GM12878 (cell line): ENCODE results near the gene LSM11. TPM values are rescaled to one million over a fixed set of nuclear protein-coding genes. Genes with fewer than 3 reads are reported as not detected.

Source experiments
- ATAC-seq: fragments of 200-7000 bp; cut with Tn5 transposase; 3 replicates; pipeline ENCODE4 v1.9.1; 2020; ENCODE audit warnings: mild to moderate bottlenecking, moderate library complexity
- BruUV-seq: library from RNA; stranded (reverse); fragments of 400-500 nt; replicated peaks from 2 replicates; lab custom pipeline; 2021; lab: Mats Ljungman, UMichigan
- CTCF ChIA-PET: fragments of 300-600 bp; sonication (Branson Sonifier 250); formaldehyde crosslinking; extraction: SDS; loops from one replicate; lab custom pipeline; 2021; ENCODE audit warnings: inconsistent platforms; lab: Yijun Ruan, JAX
- POLR2A ChIA-PET: fragments of 350-600 bp; formaldehyde crosslinking; extraction: SDS; loops from one replicate; lab custom pipeline; 2021; ENCODE audit warnings: inconsistent platforms; lab: Charles Lee
- RAD21 ChIA-PET: fragments of 300-600 bp; sonication (Branson Sonifier 250); formaldehyde crosslinking; loops from one replicate; lab custom pipeline; 2023; ENCODE audit warnings: antibody characterized with exemption; ENCODE audit not compliant: unreplicated experiment; lab: Charles Lee
- SMC1A ChIA-PET: fragments of 300-600 bp; sonication (Branson Sonifier 250); formaldehyde crosslinking; loops from one replicate; lab custom pipeline; 2023; ENCODE audit not compliant: unreplicated experiment, uncharacterized antibody; lab: Charles Lee
- DNase-seq: peaks from one replicate; pipeline ENCODE4 v3.0.0-alpha.2; 2011; ENCODE audit warnings: low read depth, low spot score
- FAIRE-seq: peaks from 3 replicates; lab custom pipeline; 2011; peaks lifted over from hg19 to GRCh38; lab: Jason Lieb, UNC
- H2AFZ ChIP-seq: 2 replicates; pipeline ENCODE4 v1.6.0; 2011; ENCODE audit warnings: low read depth, low read length, control low read depth; ENCODE audit not compliant: control insufficient read depth
- H3K27ac ChIP-seq: 2 replicates; pipeline ENCODE4 v1.5.1; 2011; ENCODE audit warnings: control low read depth; ENCODE audit not compliant: control insufficient read depth, insufficient read depth
- H3K27me3 ChIP-seq, 2 experiments: replicated peaks in 1 of 2; 2 replicates each; pipeline versions ENCODE4 v1.6.0 to v1.6.1; 2011; ENCODE audit warnings: low read length in 1 of 2; ENCODE audit not compliant: control insufficient read depth in 2 of 2, insufficient read depth in 2 of 2
- H3K36me3 ChIP-seq, 2 experiments: 2 replicates each; pipeline ENCODE4 v1.5.1; 2011; ENCODE audit warnings: low read length in 1 of 2; ENCODE audit not compliant: control insufficient read depth in 2 of 2, insufficient read depth in 2 of 2
- H3K4me1 ChIP-seq: 2 replicates; pipeline ENCODE4 v1.6.1; 2011; ENCODE audit warnings: mild to moderate bottlenecking, low read length, moderate library complexity, mixed read lengths; ENCODE audit not compliant: control insufficient read depth, insufficient read depth
- H3K4me2 ChIP-seq: 2 replicates; pipeline ENCODE4 v1.6.0; 2011; ENCODE audit warnings: control low read depth; ENCODE audit not compliant: control insufficient read depth, insufficient read depth
- H3K4me3 ChIP-seq: fragments of 200-600 bp; sonication (generic); 2 replicates; pipeline ENCODE4 v1.5.1; 2016
- H3K79me2 ChIP-seq: 2 replicates; pipeline ENCODE4 v1.6.0; 2011; ENCODE audit warnings: low read length; ENCODE audit not compliant: control insufficient read depth, insufficient read depth
- H3K9ac ChIP-seq: 2 replicates; pipeline ENCODE4 v1.8.0; 2011; ENCODE audit warnings: low read length, control low read depth, mixed read lengths; ENCODE audit not compliant: control insufficient read depth, insufficient read depth
- H3K9me3 ChIP-seq: replicated peaks from 3 replicates; pipeline ENCODE4 v1.5.1; 2011; ENCODE audit warnings: mild to moderate bottlenecking, low read length; ENCODE audit not compliant: control insufficient read depth, insufficient read depth
- H4K20me1 ChIP-seq: 2 replicates; pipeline ENCODE4 v1.6.0; 2011; ENCODE audit not compliant: control insufficient read depth, insufficient read depth
- ASH2L ChIP-seq: fragments of 300-600, 200-600 bp; sonication (generic); IDR thresholded peaks from 2 replicates; pipeline ENCODE4 v1.6.1; 2017; ENCODE audit warnings: low read depth, mild to moderate bottlenecking, borderline replicate concordance
- FOXM1 ChIP-seq: IDR thresholded peaks from 2 replicates; pipeline ENCODE4 v1.6.1; 2012; ENCODE audit warnings: low read depth, mild to moderate bottlenecking, inconsistent platforms, low read length, moderate library complexity
- MEF2A ChIP-seq: IDR thresholded peaks from 2 replicates; pipeline ENCODE4 v1.6.1; 2011; ENCODE audit warnings: low read depth, mild to moderate bottlenecking, low read length, moderate library complexity; ENCODE audit not compliant: insufficient read depth
- MEF2B ChIP-seq: fragments of 450-650 bp; IDR thresholded peaks from 2 replicates; pipeline ENCODE4 v1.6.1; 2018; ENCODE audit warnings: mild to moderate bottlenecking, moderate library complexity; ENCODE audit not compliant: partially characterized antibody, poor library complexity, severe bottlenecking
- NRF1 ChIP-seq: conservative IDR thresholded peaks from 2 replicates; pipeline ENCODE4 v1.6.1; 2011; ENCODE audit warnings: mild to moderate bottlenecking, low read depth, low read length, improper control_type of control experiment
- RUNX3 ChIP-seq: IDR thresholded peaks from 2 replicates; pipeline ENCODE4 v1.6.1; 2012; ENCODE audit warnings: low read length, inconsistent platforms
- WGBS: methylation state at CpG from one replicate; pipeline ENCODE4 v1.1.6; 2016; ENCODE audit warnings: low lambda C conversion rate; ENCODE audit not compliant: insufficient replicate concordance, insufficient coverage; ENCODE audit errors: missing lambda C conversion rate; 5-methylcytosine and 5-hydroxymethylcytosine counted together
- in situ Hi-C: fragments of 300-500 bp; cut with MboI; formaldehyde crosslinking; loops from 9 replicates; pipeline ENCODE4 v1.14.3; 2018; ENCODE audit warnings: mixed read lengths
- intact Hi-C: fragments of 100-400 bp; cut with micrococcal nuclease; formaldehyde crosslinking; loops from one replicate; pipeline ENCODE4 v1.14.2; 2022; ENCODE audit not compliant: unreplicated experiment
- polyA plus RNA-seq, 11 experiments: library from polyadenylated mRNA; depleted of rRNA in 4 of 11; unstranded in 6 of 11; stranded (reverse) in 5 of 11; fragments of >200 nt; fragmentation: Nextera tagmentation in 4 of 11; fragmentation: Illumina TruSeq in 1 of 11; extraction: Ambion mirVana in 4 of 11; extraction: Trizol in 1 of 11; gene quantifications; 1 replicate in 1 of 11; 2 replicates in 10 of 11; pipeline versions ENCODE4 v1.2.1 to v1.2.3, GENCODE V29; 2011 to 2016; ENCODE audit warnings: inconsistent platforms in 2 of 11, missing spikeins in 2 of 11, low read depth in 1 of 11
- total RNA-seq, 4 experiments: library from RNA; depleted of rRNA in 3 of 4; stranded (reverse); fragments of >200 nt in 3 of 4; fragmentation: Illumina TruSeq in 1 of 4; extraction: Trizol in 1 of 4; gene quantifications; 2 replicates each; pipeline versions ENCODE4 v1.2.1 to v1.2.3, GENCODE V29; 2013 to 2021
- TF ChIP-seq, protein P1 (sequence below): fragments of 450-650 bp; IDR thresholded peaks from 2 replicates; pipeline ENCODE4 v1.6.1; 2017; ENCODE audit warnings: mild to moderate bottlenecking, moderate library complexity
- TF ChIP-seq, protein P2 (sequence below): fragments of 450-650 bp; IDR thresholded peaks from 2 replicates; pipeline ENCODE4 v1.6.1; 2017; ENCODE audit warnings: low read depth, mild to moderate bottlenecking, moderate library complexity

LSM11 gene
- total and polyA plus RNA-seq, 10 of the 15 experiments (the other 5 are each of a cell fraction or from before 2014, with no cell fraction given): 0.71 to 8.5 (median 4.2) TPM

DNA sequence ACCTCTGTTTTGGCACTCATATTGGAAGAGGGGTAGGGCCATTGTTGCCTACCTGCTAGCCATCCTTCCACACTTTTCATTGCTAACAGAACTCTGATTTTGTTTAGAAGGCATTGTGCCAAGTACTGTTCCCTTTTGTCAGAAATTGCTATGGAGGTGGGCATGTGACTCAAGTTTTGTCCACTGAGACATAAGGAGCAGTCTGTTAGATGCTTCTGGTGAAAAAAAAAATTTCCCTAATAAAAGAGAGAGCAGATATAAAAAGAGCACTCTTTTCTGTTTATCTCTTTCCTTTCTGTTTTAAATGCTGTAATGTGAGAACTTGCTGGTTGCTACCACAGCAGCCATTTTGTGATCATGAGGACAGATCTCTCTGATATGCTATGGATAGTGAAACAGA, 34.2 kb upstream of the LSM11 start:
- H3K9me3 ChIP-seq: no peaks in the 10 kb centered on the region
- ChIA-PET POLR2A (no interaction called here), CTCF (interaction anchor here (0.6 to 1.6 kb wide), 4 partner anchors 8 to 277 kb away, joined by 3 to 5 read pairs (median 4); no protein-coding TSS in a partner anchor), SMC1A (interaction anchor here (1.3 kb wide), 1 partner anchor 102 kb away, joined by 3 read pairs; no protein-coding TSS in a partner anchor)
- H3K4me3 ChIP-seq: no peak overlapping the region
- H2AFZ ChIP-seq: no peak overlapping the region
- no peak overlapping the region for H3K27ac ChIP-seq
- no peak overlapping the region for H3K4me2 ChIP-seq
- H3K4me1 ChIP-seq: no peaks in the 10 kb centered on the region
- DNase-seq: no peak
- H3K36me3 ChIP-seq: no peaks in the 10 kb centered on the region
- no peaks in the 10 kb centered on the region for H3K79me2 ChIP-seq
- H3K27me3 ChIP-seq: no peaks in the 10 kb centered on the region
- TF ChIP-seq NRF1 (no peak), MEF2B (no peak), ASH2L (no peak)
- TF ChIP-seq, all 136 proteins: peak for 0
- Histone ChIP-seq H4K20me1 (no peaks in the 10 kb centered on the region), H3K9ac (no peak overlapping the region)
- in situ Hi-C loops: no loop called here
- BruUV-seq: no TSS peak
- RAD21 ChIA-PET: no interaction called here
- no peak for ATAC-seq
- intact Hi-C loops: no loop called here
- no peak for FAIRE-seq

DNA sequence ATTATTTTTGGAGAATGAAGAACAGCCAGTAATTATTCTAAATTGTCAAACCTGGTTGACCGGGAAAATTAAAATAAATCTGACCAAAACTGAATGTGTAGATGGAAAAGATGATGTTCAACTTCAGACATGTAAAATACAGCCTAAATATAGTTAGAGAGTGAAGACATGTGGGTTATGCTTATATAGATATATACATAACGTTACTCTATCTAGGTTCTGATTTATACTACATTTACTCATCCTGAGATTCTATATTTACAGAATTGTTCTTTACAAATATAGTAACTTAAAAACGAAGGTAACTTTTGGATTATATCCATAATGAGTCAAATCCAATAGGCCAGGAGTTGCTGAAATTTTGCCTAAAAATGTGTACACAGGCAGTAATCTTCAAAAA, 33.1 kb upstream of the LSM11 start:
- no peaks in the 10 kb centered on the region for H3K79me2 ChIP-seq
- H4K20me1 ChIP-seq: no peaks in the 10 kb centered on the region
- no peak overlapping the region for H2AFZ ChIP-seq
- no peaks in the 10 kb centered on the region for H3K36me3 ChIP-seq
- ChIA-PET POLR2A (no interaction called here), RAD21 (no interaction called here), CTCF (no interaction called here), SMC1A (interaction anchor here (1.0 kb wide), 1 partner anchor 11 kb away, joined by 3 read pairs; no protein-coding TSS in a partner anchor)
- no peak overlapping the region for H3K4me3 ChIP-seq
- WGBS: 20% methylated on average over 3 of the region's 3 CpGs
- no peak overlapping the region for H3K9ac ChIP-seq
- no peak for DNase-seq
- no peak overlapping the region for H3K27ac ChIP-seq
- FAIRE-seq: no peak
- intact Hi-C loops: no loop called here
- H3K27me3 ChIP-seq: no peaks in the 10 kb centered on the region
- H3K4me1 ChIP-seq: no peaks in the 10 kb centered on the region
- H3K4me2 ChIP-seq: no peak overlapping the region
- ATAC-seq: no peak
- BruUV-seq: no TSS peak
- H3K9me3 ChIP-seq: no peaks in the 10 kb centered on the region
- TF ChIP-seq RUNX3 (peak; percentile 15; the same call in 1 of the 2 replicates), FOXM1 (0 out of 2 replicates have a peak, but pooled peaks have one; percentile 13), MEF2A (0 out of 2 replicates have a peak, but pooled peaks have one; percentile 41)
- TF ChIP-seq, protein P1, sequence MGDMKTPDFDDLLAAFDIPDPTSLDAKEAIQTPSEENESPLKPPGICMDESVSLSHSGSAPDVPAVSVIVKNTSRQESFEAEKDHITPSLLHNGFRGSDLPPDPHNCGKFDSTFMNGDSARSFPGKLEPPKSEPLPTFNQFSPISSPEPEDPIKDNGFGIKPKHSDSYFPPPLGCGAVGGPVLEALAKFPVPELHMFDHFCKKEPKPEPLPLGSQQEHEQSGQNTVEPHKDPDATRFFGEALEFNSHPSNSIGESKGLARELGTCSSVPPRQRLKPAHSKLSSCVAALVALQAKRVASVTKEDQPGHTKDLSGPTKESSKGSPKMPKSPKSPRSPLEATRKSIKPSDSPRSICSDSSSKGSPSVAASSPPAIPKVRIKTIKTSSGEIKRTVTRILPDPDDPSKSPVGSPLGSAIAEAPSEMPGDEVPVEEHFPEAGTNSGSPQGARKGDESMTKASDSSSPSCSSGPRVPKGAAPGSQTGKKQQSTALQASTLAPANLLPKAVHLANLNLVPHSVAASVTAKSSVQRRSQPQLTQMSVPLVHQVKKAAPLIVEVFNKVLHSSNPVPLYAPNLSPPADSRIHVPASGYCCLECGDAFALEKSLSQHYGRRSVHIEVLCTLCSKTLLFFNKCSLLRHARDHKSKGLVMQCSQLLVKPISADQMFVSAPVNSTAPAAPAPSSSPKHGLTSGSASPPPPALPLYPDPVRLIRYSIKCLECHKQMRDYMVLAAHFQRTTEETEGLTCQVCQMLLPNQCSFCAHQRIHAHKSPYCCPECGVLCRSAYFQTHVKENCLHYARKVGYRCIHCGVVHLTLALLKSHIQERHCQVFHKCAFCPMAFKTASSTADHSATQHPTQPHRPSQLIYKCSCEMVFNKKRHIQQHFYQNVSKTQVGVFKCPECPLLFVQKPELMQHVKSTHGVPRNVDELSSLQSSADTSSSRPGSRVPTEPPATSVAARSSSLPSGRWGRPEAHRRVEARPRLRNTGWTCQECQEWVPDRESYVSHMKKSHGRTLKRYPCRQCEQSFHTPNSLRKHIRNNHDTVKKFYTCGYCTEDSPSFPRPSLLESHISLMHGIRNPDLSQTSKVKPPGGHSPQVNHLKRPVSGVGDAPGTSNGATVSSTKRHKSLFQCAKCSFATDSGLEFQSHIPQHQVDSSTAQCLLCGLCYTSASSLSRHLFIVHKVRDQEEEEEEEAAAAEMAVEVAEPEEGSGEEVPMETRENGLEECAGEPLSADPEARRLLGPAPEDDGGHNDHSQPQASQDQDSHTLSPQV: no peak
- TF ChIP-seq, protein P2, sequence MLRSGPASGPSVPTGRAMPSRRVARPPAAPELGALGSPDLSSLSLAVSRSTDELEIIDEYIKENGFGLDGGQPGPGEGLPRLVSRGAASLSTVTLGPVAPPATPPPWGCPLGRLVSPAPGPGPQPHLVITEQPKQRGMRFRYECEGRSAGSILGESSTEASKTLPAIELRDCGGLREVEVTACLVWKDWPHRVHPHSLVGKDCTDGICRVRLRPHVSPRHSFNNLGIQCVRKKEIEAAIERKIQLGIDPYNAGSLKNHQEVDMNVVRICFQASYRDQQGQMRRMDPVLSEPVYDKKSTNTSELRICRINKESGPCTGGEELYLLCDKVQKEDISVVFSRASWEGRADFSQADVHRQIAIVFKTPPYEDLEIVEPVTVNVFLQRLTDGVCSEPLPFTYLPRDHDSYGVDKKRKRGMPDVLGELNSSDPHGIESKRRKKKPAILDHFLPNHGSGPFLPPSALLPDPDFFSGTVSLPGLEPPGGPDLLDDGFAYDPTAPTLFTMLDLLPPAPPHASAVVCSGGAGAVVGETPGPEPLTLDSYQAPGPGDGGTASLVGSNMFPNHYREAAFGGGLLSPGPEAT: no peak
- TF ChIP-seq, all 136 proteins: peak for 3
- in situ Hi-C loops: no loop called here
